AML-193 (cell line): Measurements from ENCODE around the gene DNAL4.
"Not testable (repeated sequence)": the region's sequence is repeated elsewhere in the genome, so short reads cannot be mapped to it uniquely, and the experiment has no call there.

Experiments used
- DNase-seq, 2 experiments: peaks; one replicate each; lab custom pipeline; 2025; lab: John Stamatoyannopoulos, UW

The DNAL4 gene

GRCh38 chr22:38827510-38827909, 33.6 kb upstream of the DNAL4 start:
- DNase-seq, result no peak

DNA sequence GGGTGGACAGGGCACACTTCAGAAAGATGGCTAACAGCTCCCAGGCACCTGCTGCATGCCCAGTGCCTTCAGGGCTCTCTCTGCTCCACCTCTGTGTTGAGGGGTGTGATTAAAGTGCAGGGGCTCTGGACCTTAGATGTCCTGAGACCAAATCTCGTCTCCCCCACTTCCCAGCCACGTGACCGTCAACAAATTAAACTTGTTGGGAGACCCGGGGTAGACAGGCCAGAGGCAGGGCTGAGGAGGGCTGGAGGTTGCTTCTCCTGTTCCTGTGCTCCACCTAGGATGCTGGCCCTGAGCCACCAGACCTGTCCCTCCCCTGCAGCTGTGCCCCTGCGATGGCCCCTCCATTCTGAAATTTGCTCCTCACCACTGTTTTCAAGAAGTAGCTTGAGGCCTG, 32.9 kb upstream of the DNAL4 start:
- DNase-seq, result no peak

GRCh38 chr22:38826386-38826785, 32.4 kb upstream of the DNAL4 start:
- DNase-seq, result no peak

GRCh38 chr22:38824585-38824984, 30.6 kb upstream of the DNAL4 start:
- peak; percentile 49 to 67 for DNase-seq

GRCh38 chr22:38823637-38824036, 29.7 kb upstream of the DNAL4 start:
- DNase-seq, result no peak

- no peak for DNase-seq
These were observed 29.1 kb upstream of the DNAL4 start for GRCh38 chr22:38823076-38823475.

DNA sequence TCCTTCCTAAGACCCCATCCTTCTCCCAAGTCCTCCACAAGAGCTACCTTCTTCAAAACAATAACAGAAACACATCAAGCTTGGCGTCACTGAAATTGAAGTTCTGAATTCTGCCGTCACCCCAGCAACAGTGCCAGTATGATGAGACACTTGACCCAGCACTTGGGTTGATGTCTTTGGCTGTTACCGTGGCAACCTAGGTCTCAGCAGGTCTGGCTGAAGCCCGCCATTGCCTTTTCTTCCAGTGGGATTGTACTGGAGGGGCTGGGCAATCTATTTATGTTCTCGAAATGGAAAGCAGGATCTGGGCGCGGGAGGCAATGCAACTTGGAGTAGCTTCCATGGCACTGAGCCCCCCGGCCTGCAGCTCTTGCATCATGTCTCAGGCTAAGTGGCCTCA, 26.1 kb upstream of the DNAL4 start:
- DNase-seq, result no peak

GRCh38 chr22:38819387-38819940, 25.5 kb upstream of the DNAL4 start:
- DNase-seq, result no peak

DNA sequence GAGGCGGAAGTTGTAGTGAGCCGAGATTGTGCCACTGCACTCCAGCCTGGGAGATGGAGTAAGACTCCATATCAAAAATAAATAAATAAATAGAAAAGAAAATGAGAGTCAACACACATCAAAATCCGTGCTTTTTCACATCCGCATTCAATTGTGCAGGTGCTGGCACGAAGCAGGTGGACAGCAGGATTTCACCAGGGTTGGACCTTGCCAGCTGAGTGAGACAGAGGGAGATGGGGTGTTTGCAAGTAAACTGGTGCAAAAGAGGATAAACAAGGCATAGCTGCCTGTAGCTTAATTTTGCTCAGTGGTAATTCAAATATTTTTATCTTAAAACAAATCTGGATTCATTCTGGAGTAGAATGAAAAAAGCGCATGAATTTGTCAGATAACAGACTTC, 23.3 kb upstream of the DNAL4 start:
- no peak for DNase-seq

- no peak for DNase-seq
These were observed 21.9 kb upstream of the DNAL4 start for GRCh38 chr22:38815842-38816241.

DNA sequence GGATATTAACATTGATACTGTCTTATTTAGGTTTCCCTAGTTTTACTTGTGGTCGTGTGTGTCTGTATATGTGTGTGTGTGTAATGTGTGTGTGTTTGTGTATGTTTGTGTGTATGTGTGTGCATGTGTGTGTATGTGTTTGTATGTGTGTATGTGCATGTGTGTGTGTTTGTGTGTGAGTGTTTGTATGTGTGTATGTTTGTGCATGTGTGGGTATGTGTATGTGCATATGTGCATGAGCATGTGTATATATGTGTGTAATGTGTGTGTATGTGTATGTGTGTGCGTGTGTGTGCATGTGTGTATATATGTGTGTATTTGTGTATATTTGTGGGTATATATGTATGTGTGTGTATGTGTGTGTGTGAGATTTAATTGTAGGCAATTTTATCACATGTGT, 17.3 kb upstream of the DNAL4 start:
- no peak for DNase-seq

- DNase-seq, result not testable (repeated sequence)
These were observed 11.2 kb upstream of the DNAL4 start for GRCh38 chr22:38805041-38805593.

DNA sequence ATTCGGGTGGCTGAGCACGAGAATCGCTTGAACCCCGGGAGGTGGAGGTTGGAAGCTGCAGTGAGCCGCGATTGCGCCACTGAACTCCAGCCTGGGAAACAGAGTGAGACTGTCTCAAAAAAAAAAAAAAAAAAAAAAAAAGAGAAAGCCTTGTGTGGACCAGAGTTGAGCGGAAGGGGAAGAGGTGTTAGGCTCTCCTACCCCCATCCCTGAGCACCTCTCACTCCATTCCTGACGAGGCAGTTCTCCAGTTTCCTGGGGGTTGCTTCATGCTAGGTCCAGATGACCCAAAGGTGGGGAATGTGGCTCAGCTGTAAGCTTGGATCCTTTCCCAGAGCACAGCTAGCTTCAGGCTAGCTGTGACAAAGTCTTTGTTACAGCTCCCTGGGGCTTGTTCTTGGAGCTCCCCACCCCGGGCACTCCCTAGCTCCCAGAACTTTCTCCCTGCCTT, 8.8 kb upstream of the DNAL4 start:
- no peak for DNase-seq

GRCh38 chr22:38799265-38800002, 5.5 kb upstream of the DNAL4 start:
- no peak for DNase-seq

- DNase-seq, result no peak
These were observed 4.6 kb upstream of the DNAL4 start for GRCh38 chr22:38798496-38798895.

GRCh38 chr22:38796262-38796957, 2.5 kb upstream of the DNAL4 start:
- no peak for DNase-seq

DNA sequence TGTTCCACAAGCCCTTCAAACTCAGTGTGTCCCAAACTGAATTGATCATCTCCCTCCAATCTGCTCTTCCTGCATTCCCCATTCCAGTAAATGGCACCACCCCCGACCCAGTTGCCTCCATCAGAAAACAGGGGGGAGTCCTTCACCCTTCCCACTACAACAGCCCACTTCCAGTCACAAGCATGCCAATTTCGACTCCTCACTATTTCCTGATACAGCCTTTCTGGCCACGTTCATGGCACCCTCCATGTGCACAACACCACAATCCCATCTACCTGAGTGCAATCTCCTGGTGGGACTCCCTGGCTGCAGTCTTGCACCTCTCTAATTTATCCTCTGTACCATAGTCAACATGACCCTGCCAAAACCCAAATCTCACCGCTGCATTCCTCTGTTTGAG, 1.6 kb upstream of the DNAL4 start:
- no peak for DNase-seq

DNA sequence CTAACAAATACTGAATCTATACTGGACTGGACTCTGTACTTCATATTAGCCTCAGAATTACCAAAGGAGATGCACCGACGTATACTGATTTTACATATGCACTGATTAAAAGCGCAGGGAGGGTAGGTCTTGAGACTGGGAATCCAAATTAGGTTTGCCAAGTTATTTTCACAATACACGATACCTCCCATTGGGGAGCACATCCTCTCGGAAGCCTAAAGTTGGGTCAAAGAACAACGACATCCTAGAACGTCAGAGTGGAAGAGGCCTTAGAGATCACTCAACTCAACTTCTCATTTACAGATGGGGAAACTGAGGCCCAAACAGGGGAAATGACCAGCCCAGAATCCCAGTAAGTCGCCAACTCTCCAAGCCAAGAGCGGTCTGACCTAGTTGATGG, 626 bp downstream of the DNAL4 start:
- no peak for DNase-seq

GRCh38 chr22:38792833-38793232, 1.1 kb downstream of the DNAL4 start:
- DNase-seq, result peak in 1 of 2 experiments; percentile 2

- no peak for DNase-seq
These were observed 4.3 kb downstream of the DNAL4 start for GRCh38 chr22:38789606-38790005.

DNA sequence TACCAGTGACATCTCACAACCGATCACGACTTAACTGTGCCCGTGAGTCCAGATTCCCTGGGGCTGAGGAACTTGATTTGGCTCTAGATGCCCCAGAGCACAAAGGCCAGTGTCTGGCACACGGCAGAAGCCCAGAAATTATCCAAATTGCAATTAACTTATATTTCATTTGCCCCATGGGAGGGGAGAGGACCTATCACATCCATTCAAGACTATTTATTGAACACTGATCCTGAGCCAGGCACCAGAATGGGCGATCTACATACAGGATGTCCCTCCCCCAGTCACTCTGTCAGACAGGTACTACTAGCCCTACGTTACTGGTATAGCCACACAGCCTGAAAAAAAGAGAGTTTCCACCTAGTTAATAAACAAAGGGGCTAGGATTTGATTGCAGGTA, 5.1 kb downstream of the DNAL4 start:
- no peak for DNase-seq

- no peak for DNase-seq
These were observed 5.7 kb downstream of the DNAL4 start for GRCh38 chr22:38788021-38788816.
